GM19372 (cell line): ENCODE results near the gene NLRC5.
"Not testable (repeated sequence)": the region's sequence is repeated elsewhere in the genome, so short reads cannot be mapped to it uniquely, and the experiment has no call there.

Experiments
- ATAC-seq: cut with Tn5 transposase; IDR thresholded peaks from one replicate; pipeline ENCODE4 v1.9.1; 2021; ENCODE audit warnings: mild to moderate bottlenecking, low read depth, moderate library complexity; ENCODE audit not compliant: unreplicated experiment

The NLRC5 gene

DNA sequence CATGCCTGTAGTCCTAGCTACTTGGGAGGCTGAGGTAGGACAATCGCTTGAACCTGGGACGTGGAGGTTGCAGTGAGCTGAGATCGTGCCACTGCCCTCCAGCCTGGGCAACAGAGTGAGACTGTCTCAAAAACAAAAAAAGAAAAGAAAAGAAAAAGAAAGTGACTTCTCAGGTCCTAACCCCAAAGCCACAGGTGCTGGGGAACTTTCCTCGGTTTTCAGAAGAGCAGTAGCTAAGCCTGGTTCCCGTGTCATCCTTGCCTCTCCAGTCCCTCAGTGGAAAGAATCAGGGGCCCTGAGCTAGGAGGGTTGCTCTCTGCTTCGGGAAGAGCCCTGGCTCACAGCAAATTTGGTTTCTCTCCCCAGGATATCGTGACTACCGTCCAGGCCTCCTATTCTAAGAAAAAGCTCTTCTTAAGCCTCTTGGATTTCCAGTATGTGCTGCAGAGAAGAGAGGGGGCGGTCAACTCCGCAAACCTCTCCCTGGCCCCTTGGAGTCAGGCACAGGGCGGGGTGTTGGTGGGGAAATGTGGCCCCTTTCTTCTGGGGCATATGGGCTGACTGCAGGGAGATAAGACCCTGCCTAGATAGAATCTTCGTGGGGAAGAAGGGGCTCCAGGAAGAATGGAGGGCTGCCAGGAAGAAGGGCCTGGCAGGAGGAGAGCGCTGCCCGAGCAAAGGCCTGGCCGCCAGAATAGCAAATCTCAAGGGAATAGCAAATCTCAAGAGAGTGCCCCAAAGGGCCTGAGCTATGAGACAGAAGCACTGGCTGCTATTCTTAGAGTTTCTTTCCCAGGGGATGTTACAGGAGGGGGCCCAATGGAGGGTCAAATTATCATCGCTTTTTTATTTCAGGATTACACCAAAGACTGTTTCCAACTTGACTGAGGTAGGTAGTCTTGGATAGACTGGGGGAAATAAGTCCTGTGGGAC is 8.3 kb upstream of the NLRC5 start:
- ATAC-seq = no peak

DNA sequence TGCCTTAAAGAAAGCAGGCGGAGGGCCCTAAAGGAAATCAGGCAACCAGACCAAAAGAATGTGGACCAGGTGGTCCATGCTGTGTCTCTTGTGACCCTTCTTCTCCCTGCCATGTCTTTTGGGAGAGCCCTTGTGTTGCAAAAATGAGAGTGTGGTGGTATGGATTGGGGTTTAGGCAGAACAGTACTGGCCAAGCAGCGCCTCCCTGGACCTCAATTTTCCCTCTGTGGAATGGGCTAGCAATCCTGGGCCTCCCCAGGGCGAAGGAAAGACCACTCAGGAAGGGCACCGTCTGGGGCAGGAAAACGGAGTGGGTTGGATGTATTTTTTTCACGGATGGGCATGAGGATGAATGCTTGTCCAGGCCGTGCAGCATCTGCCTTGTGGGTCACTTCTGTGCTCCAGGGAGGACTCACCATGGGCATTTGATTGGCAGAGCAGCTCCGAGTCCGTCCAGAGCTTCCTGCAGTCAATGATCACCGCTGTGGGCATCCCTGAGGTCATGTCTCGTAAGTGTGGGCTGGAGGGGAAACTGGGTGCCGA is 7.6 kb upstream of the NLRC5 start:
- ATAC-seq = no peak

DNA sequence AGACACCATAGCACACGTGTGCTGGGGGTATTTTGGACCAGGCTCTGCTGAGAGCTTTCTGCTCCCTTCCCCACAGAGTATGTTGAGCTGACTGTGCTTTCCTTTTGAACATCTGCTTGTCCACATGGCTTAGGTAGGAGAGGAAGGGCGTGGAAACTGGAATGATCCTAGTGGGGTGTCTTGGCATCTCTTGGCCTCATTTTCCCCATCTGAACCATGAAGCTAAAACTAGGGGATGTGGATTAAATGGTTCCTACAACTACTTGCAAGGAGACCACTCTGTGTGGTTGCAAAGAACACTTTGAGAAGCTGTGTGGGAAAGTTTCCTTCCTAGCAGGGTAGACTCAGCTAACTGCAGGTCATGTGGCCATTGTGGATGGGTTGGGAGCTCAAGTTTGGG is 6.7 kb upstream of the NLRC5 start:
- ATAC-seq = no peak

DNA sequence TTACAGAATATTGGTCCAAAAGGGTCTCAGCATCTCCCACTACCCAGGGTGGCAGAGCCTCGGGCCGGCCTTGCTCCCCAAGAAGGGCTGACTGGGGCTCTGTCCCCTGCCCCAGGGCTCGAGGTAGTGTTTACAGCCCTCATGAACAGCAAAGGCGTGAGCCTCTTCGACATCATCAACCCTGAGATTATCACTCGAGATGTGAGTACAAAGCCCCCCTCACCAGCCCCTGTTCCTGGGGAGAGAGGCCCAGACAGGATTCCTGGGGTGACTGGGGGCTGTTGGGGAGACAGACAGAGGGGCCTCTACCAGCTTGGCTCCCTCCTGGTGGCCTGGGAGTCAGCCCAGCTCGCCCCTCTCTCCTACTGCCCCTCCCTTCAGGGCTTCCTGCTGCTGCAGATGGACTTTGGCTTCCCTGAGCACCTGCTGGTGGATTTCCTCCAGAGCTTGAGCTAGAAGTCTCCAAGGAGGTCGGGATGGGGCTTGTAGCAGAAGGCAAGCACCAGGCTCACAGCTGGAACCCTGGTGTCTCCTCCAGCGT is 6.1 kb upstream of the NLRC5 start:
- ATAC-seq = no peak

DNA sequence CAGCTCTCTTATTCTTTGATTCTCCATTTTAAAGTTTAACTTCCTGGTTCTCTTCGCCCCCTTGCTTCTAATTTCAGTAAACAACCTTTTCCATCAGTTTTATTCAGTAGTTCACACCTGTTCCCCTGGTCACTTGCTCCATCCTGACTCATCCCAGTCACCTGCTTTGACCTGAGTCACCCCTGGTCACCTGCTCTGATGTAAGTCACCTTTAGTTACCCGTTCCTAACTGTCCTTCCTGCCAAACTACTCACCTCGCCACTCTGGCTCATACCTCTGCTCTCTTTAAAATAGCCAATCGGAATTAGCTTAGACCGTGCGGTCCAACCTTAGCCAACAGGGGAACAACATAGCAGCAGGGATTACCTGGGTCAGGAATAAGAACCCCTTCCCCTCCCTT is 4.7 kb upstream of the NLRC5 start:
- ATAC-seq = no peak

DNA sequence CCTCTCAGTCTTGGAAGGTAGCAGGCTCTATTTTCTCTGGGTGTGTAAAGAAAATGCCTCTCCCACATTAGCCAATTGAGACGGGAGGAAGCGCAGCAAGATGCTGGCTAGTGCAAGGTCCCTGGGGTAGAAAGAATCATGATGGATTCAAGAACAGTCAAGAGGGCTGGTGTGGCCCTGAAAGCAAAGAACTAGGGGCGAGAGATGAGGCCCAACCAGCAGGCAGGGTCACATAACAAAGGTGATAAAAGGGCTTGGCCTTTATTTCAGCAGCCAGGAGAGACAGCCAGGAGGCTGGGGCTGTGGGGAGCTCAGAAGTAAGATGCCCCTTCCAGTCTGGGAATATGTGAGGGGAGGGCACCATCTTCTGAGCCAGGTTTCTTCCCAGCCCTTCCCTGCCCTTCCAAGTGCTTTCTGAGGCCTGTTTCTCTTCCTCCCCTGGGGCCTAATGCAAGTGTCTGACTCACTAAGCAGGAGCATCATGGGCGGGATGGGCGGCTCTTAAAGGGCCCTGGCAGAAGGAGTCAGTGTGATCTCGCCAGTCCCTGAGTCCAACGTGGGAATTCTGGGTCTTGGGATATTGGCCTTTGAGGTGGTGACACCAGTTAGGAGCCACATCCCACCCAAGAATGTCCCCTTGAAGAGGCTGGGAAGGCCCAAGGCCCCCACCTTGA is 3.9 kb upstream of the NLRC5 start:
- ATAC-seq = no peak

DNA sequence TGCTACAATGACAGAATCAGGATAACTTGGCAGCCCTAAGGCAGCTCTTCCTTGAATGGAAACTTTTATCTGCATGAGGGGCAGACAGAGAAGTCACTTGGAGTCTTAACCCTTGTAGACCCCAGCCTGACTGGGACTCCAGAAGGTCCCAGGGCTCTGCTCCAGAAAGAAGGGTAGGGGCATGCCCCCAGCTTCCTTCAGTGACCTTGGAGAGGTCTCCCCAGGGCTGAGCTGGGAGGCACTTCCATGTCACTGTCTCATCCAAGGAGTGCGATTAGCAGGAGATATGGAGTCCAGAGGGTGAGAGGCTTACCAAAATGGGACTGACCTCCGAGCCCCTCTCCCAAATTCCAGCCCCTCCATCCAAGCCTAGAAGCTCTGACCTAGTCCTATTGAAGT is 3.4 kb upstream of the NLRC5 start:
- no peak for ATAC-seq

DNA sequence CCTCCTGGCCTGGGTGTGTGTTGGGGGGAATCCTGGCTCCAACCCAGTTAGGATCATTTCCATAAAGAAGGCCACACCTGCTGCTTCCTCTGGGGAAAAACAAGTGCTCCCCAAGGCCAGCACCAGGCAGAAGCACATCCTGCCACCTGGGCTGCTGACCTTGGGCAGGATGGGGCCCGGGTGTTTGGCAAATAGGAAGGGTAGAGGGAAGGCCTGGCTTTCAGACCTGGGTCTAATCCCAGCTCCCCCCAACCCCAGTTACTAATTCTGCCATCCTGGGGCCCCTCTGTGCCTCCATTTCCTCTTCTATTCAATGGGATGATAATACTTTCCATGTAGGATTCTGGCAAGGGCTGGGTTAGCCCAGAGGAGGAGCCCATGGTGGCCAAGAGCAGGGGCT is 3.0 kb upstream of the NLRC5 start:
- ATAC-seq = no peak

DNA sequence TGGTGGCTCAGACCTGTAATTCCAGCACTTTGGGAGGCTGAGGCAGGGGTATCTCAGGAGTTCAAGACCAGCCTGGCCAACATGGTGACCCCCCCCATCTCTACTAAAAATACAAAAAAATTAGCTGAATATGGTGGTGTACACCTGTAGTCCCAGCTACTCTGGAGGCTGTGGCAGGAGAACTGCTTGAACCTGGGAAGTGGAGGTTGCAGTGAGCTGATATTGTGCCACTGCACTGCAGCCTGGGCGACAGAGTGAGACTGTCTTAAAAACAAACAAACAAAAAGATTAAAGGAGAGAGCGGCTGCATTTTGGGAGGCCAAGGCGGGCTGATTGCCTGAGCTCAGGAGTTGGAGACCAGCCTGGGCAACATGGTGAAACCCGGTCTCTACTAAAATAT is 2.4 kb upstream of the NLRC5 start:
- ATAC-seq = not testable (repeated sequence)

DNA sequence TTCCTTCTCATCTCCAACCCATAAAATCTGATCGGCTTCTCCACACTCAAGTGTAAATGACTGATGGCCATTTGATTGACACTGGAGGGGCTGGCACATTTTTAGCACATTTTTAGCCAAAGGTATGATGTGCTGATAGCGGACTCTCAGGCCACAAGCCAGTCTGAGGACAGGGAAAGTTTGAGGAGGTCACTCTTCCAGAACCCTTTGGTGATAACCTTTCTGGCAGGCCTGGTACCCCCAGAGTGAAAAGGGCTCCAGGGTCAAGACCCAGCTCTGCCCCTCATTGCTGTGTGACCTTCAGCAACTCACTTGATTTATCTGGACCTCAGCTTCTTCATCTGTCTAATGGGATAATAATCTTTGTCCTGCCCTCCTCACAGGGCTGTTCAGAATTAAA is 1.7 kb upstream of the NLRC5 start:
- no peak for ATAC-seq

DNA sequence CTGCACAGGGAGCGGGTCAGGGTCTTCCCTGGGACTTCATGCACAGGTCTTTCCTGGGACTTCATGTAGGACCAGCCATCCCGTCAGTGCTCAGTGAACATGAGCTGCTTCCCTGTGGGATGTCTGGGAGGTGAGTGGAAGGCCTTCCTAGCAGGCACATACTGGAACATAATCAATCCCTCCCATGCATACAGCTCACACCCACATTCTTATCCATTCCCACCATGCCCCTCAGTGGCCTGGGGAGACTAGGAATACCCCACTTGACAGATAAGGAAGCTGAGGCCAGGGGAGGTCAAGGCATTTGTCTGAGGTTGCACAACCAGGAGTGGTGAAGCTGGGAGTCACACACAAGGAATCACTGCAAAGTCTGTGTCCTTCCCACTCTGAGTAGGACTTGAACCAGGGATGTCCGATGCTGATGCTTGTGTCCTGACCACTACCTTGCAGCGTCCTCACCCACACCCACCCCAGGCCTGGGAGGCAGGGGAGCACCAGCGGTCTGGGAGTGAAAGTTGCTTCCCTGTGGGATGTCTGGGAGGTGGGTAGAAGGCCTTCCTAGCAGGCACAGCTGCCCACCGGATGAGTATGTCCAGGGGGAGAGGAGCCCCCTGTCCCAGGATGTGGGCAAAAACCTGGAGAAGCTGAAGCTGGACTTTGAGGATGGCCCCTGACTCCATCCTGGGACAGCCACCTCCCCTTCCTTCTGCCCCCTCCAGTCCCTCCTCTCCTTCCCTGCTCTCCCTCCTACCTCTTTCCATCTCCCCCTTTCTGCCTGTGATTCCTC is 1.0 kb upstream of the NLRC5 start:
- ATAC-seq = no peak

DNA sequence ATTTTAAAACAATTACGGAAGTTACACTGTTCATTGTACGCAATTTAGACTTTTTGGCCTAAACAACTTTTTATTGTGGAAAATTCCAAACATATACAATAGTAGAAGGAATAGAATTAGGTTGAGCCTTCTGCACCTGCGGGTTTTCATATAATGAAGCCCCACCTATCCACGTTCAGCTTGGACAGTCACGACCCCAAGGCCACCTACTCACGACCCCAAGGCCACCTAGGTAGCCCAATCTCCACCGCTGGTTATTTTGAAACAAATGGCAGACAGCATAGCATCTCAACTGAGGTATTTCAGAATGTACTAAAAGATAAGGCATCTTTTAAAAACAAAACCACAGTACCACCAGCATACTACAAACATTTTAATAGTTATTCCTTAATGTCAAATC is 631 bp downstream of the NLRC5 start:
- ATAC-seq = no peak

DNA sequence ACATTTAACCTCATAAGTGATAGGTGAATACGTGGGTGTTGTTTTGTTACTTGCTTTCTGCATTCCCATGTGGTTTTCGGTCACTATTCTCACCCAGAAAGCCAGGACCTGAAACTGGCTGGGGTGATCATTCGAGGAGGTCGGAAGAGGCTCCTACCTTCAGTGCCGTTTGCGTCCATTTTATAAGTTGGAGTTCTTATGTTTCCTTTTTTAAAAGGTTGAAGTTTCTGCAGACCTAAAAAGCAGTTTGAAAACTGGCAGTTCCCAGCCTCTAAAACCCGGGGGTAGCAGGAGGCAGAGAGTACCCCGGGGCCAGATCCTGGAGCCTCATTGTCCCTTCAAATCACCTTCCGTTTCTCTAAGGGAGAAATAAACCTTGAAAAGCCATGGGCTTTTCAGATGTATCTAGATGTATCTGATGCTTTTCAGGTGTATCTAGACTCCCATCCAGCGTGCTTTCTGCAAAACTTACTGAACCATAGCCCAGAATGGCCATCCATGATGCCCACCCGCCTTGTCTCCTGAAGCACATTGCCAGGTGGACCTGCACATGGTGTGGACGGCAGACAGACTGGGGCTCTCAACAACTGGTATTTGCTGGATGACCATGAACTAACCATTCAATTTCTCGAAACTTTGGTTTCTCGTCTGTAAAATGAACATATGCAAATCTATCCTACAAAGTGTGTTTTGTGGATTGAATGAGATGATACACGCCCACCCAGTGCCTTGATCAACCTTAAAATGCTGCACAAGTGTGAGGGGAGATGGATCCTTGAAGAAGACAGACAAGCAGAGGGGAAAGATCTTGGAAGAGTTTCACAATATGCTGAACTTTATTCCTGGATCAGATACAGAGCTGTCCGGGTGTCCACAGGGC is 1.3 kb downstream of the NLRC5 start:
- no peak for ATAC-seq

DNA sequence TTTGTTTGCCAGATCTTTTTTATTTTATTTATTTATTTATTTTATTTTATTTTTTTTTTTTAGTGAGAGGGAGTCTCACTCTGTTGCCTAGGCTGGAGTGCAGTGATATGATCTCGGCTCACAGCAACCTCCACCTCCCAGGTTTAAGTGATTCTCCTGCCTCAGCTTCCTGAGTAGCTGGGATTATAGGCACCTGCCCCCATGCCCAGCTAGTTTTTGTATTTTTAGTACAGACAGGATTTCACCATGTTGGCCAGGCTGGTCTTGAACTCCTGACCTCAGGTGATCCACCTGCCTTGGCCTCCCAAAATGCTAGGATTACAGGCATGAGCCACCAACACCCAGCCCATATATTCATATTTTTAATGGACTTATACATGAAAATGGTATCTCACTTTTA is 3.1 kb downstream of the NLRC5 start:
- not testable (repeated sequence) for ATAC-seq

DNA sequence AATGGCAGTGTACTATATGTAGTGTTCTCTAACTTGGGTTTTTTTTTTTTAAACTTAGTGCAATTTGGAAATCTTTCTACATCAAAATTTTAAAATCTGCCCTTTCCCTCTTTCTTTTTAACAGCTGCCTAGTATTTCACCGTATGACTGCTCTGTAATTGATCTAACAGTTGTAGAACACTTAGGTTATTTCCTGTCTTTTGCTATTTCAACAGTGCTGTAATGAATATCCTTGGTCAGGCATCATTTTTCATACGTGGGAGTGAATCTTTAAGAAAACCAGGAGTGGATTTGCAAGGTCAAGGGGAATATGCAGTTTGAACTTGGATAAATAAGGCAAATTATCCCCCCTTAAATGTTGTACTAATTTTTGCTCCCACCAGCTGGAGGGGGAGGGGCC is 3.8 kb downstream of the NLRC5 start:
- no peak for ATAC-seq

DNA sequence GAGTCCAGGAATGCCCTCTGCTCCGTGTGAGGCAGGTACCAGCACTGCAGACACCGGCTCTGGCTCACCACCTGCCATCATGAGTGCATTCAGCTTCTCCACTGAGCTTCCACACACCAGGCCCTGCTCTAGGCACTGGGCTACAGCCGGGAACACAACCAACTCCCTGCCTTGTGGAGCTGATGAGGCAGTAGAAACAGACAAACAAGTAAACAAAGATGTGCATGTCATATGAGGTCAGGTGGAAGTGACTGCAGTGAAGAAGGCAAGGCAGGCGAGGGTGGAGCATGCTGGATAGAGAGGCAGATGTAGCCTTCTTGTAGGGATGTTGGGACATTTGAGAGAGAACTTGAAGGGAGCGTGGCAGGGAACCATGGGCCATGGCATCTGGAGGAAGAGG is 5.0 kb downstream of the NLRC5 start:
- no peak for ATAC-seq

DNA sequence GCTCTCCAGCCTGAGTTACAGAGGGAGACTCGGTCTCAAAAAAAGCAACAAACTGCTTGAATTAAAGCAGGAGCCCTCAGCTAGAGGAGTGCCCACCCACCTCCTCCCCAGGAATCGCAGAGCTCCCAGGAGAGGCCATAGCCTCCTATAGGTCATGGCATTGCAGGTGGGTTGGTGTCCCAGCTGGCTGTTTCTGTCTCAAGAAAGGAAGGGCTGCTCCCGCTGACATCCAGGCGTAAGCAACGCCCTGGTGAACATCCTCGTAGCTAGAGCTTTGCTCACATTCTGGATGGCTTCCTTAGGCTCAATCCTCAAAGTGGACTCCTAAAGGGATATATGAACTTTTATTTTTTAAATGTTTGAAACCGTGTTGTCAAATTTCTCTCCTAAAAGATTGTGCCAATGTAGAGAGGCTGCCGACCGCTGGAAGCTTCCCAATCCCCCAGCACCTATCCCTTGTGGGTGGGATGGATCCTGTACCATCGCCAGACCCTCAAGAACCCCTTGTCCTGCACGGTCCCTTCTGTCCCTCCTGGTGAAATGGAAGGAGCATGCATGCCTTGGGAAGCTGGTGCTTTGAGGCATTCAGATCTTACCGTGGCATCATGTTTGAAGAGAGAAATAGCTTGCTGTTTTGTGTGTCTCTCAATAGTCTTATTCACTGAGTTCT is 5.9 kb downstream of the NLRC5 start:
- no peak for ATAC-seq

DNA sequence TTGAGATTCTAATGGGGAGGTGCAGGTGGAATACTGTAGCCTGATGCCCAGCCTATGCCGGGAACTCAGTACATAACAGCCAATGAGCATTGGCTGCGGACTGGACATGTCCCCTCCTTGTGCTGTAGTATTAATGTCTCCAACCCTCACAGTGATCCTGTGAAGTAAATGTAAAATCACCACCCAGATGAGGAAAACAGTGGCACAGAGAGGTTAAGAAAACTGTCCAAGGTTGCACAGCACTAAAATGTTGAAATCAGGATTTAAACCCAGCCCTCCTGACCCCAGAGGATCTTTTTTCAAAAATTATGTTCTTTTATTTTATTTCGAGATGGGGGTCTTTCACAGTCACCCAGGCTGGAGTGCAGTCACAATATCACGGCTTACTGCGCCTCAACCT is 7.9 kb downstream of the NLRC5 start:
- no peak for ATAC-seq

DNA sequence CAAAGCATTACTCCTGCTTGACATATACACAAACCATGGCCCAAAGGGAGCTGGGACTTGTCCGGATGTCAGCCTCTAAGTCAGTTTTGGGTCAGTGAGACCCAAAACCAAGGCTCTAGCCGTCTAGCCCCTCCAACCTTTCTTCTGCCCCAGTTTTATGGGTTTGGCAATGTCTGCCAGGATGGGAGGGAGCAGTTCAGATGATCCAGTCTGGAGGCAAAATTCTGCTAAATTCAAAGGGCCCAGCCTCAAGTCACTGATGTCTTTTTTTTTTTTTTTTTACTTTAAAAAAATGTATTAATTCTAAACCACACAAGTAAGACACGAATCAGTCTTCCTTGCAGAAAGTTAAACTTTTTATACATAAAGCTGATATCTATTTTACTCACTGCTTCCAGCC is 8.6 kb downstream of the NLRC5 start:
- ATAC-seq = no peak
